Astrocyte of the cerebellum (primary cell): ENCODE measurements around the gene SLC44A3.

Experiments
- DNase-seq: peaks from one replicate; pipeline ENCODE4 v3.0.0-alpha.2; 2011; ENCODE audit warnings: low read depth
- H3K4me3 ChIP-seq: 2 replicates; pipeline ENCODE4 v1.5.1; 2011; ENCODE audit warnings: mild to moderate bottlenecking, low read depth, low read length, moderate library complexity
- in situ Hi-C: cut with HindIII; loops from 2 replicates; pipeline ENCODE4 v1.10.0; 2017; ENCODE audit warnings: low sequenced_read_pairs
- TF ChIP-seq, protein P1 (sequence below): IDR thresholded peaks from 2 replicates; pipeline ENCODE4 v1.5.1; 2012; ENCODE audit warnings: low read length, low read depth, moderate library complexity, mild to moderate bottlenecking; ENCODE audit errors: missing control alignments

Gene SLC44A3

DNA sequence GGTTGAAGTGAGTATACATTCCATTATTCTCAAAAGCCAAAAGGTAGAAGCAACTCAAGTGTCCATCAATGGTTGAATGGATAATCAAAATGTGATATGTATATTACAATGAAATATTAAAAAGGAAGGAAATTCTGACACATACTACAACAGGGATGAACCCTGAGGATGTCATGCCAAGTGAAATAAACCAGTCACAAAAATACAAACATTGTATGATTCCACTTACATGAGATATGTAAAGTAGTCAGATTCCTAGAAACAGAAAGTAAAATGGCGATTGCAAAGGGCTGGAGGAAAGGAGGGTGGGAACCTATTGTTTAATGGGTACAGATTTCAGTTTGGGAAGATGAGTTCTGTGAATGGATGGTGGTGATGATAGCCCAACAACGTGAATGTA lies 5.8 kb downstream of the SLC44A3 start:
- no peak for DNase-seq
- TF ChIP-seq, protein P1, sequence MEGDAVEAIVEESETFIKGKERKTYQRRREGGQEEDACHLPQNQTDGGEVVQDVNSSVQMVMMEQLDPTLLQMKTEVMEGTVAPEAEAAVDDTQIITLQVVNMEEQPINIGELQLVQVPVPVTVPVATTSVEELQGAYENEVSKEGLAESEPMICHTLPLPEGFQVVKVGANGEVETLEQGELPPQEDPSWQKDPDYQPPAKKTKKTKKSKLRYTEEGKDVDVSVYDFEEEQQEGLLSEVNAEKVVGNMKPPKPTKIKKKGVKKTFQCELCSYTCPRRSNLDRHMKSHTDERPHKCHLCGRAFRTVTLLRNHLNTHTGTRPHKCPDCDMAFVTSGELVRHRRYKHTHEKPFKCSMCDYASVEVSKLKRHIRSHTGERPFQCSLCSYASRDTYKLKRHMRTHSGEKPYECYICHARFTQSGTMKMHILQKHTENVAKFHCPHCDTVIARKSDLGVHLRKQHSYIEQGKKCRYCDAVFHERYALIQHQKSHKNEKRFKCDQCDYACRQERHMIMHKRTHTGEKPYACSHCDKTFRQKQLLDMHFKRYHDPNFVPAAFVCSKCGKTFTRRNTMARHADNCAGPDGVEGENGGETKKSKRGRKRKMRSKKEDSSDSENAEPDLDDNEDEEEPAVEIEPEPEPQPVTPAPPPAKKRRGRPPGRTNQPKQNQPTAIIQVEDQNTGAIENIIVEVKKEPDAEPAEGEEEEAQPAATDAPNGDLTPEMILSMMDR = no peak
- in situ Hi-C loops = no loop called here
- no peak overlapping the region for H3K4me3 ChIP-seq

DNA sequence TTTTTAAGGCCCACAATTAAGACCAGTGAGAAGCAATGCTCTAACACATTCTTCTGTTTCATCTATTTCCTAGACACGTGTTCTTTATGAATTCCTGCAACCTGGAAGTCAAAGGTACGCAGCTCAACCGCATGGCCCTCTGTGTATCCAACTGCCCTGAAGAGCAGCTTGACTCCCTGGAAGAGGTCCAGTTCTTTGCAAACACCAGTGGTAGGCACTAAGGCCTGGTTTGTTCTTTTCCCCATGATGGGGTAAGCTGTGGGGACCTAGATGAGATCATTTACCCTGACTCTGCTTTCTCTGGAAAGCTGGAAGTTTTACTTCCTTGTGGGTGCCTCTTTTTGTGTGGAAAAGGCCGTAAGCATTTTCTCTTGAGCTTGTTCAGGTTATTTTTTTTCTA lies 7.3 kb downstream of the SLC44A3 start:
- H3K4me3 ChIP-seq = no peak overlapping the region
- TF ChIP-seq, protein P1 = no peak
- no peak for DNase-seq
- in situ Hi-C loops = no loop called here

DNA sequence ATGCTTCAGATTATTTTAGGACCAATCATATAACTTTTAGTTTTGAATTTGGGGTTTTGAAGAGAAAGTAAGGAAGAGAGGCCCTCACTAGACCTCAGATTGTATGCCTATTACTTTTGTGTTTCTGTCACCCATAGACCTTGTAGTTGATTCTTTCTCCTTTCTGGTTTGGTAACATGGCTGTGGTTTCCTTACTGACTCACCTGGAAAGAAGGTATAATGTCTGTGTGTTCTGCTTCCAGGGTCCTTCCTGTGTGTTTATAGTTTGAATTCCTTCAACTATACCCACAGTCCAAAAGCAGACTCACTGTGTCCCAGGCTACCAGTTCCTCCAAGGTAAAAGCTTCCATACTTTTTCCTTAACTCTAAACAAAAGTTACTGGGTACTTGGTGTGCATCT lies 8.1 kb downstream of the SLC44A3 start:
- in situ Hi-C loops = no loop called here
- no peak for DNase-seq
- TF ChIP-seq, protein P1 = no peak
- H3K4me3 ChIP-seq = no peak overlapping the region

DNA sequence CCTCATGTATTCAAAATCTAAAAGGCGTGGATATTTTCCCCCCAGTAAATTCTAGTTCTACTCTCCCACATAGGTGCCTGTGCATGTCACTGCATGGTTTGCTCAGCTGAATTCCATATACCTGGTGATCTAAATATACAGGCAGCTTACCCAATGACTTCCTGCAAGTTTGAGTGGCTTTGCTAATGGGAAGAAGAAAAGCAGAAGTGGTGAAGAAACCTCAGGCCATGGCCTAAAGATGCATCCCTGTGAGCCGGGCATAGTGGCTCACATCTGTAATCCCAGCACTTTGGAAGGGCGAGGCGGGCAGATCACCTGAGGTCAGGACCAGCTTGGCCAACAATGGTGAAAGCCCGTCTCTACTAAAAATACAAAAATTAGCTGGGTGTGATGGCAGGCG lies 11.5 kb downstream of the SLC44A3 start:
- in situ Hi-C loops = no loop called here
- no peak overlapping the region for H3K4me3 ChIP-seq
- TF ChIP-seq, protein P1 = no peak
- no peak for DNase-seq

DNA sequence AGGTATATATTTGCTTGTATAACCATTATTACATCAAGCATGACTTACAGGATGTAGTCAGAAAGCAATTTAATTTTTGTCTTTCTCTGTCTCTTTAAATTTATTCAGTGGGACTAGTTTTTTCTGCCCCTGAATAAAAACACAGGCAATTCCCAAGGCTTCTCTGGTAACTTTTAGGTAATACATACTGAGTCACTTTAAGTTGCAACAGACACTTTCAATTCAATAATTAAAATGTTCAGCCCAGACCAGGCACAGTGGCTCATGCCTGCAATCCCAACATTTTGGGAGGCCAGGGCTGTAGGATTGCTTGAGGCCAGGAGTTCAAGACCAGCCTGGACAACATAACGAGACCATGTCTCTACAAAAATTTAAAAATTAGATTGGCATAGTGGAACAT lies 12.3 kb downstream of the SLC44A3 start:
- TF ChIP-seq, protein P1 = no peak
- H3K4me3 ChIP-seq = no peak overlapping the region
- no peak for DNase-seq
- in situ Hi-C loops = no loop called here

DNA sequence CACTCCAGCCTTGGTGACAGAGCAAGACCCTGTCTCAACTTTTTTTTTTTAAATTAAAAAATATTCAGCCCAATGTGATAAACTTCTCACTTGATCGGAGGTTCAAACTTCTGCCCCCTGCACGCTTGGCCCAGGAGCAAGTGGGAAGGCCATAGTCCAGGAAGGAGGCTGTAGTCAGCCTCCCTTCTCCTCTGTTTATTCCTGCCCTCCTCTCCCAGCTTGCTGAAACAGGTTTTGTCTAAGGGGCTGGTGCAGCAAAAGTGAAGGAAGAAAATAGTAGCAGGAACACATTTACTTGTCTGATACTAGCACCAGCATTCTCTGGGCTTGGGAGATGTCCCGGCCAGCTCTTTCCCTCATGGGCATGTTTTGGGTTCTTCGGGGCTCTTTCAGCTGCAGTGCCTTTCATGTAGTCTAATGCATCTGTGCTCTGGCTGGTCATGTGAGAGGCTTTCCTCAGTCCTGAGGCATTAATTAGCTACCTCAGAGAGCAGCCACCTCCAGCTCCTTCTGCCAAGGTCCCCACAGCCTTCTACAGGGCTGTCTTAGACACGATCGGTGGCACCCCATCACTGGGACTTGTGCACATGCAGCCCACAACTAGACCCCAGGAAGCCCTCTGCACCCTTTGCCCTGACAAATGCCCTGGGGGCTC lies 12.9 kb downstream of the SLC44A3 start:
- in situ Hi-C loops = no loop called here
- no peak overlapping the region for H3K4me3 ChIP-seq
- TF ChIP-seq, protein P1 = no peak
- no peak for DNase-seq
